Left lung (tissue), 10 donors: ENCODE results near the gene SKA2. TPM values are rescaled to one million over a fixed set of nuclear protein-coding genes. Genes with fewer than 3 reads are reported as not detected.

Source experiments
- ATAC-seq: fragments of 200-7000 bp; cut with Tn5 transposase; one replicate; pipeline ENCODE4 v1.9.1; 2020; ENCODE audit warnings: moderate library complexity
- DNase-seq, 4 donors: peaks; one replicate each; pipeline ENCODE4 v3.0.0-alpha.2; 2013 to 2020
- H3K27ac ChIP-seq, 2 donors: fragments of 200-600 bp; sonication (generic) in 1 of 2; one replicate each; pipeline versions ENCODE4 v1.5.0 to v1.8.0; 2020 to 2021
- H3K27me3 ChIP-seq, 2 donors: fragments of 200-600 bp; sonication (generic) in 1 of 2; one replicate each; pipeline versions ENCODE4 v1.5.0 to v1.8.0; 2020 to 2021
- H3K36me3 ChIP-seq, 2 donors: fragments of 200-600 bp; sonication (generic) in 1 of 2; one replicate each; pipeline versions ENCODE4 v1.5.0 to v1.8.0; 2020 to 2021
- H3K4me1 ChIP-seq, 2 donors: fragments of 200-600 bp; one replicate each; pipeline ENCODE4 v1.8.0; 2021
- H3K4me3 ChIP-seq, 2 donors: fragments of 200-600 bp; sonication (generic) in 1 of 2; one replicate each; pipeline versions ENCODE4 v1.5.0 to v1.8.0; 2020 to 2021; ENCODE audit warnings: mild to moderate bottlenecking in 1 of 2
- H3K9me3 ChIP-seq, 2 donors: fragments of 200-600 bp; sonication (generic) in 1 of 2; one replicate each; pipeline versions ENCODE4 v1.5.0 to v1.8.0; 2020 to 2021
- CTCF ChIP-seq, 2 donors: fragments of 200-600 bp; sonication (generic) in 1 of 2; IDR thresholded peaks; one replicate each; pipeline versions ENCODE4 v1.5.0 to v1.8.0; 2021; ENCODE audit warnings: antibody characterized with exemption in 2 of 2
- intact Hi-C, 2 donors: fragments of 100-400 bp; cut with DNase I; formaldehyde crosslinking; loops; one replicate each; pipeline versions ENCODE4 v1.11.2 to v1.14.2; 2022
- polyA plus RNA-seq, 6 donors: library from polyadenylated mRNA; unstranded; fragments of 120-200 nt; gene quantifications; one replicate each; pipeline ENCODE4 v1.2.1, GENCODE V29; 2013; ENCODE audit not compliant: insufficient read length in 6 of 6
- total RNA-seq, 2 donors: library from RNA; stranded (reverse); fragmentation: NEBNext Ultra II Directional; extraction: Animal tissue kit (Norgen Biotek cat#: 25700); gene quantifications; one replicate each; pipeline ENCODE4 v1.2.1, GENCODE V29; 2021
- donor health status: DM: no; HTN: yes; CAD: no.
- donor health status: DM: no; HTN: no; CAD: no.

The SKA2 gene
- total and polyA plus RNA-seq, 8 donors: 34.4 to 77.5 (median 51.0) TPM

GRCh38 chr17:59106463-59107305 lies 48.3 kb downstream of the SKA2 start, which contains the start of gene TRIM37:
Gene TRIM37, minus strand, starts transcription at chr17:59106880. Its CDS starts 419 bp downstream, at chr17:59106461.
- Histone ChIP-seq H3K27ac (peak within 1 kb of the TSS; percentile 89 to 96), H3K4me3 (peak within 1 kb of the TSS; percentile 79 to 99), H3K27me3 (no peaks in the 10 kb centered on the region), H3K4me1 (peaks cover 8 to 24% of the 10 kb centered on the region in 2 donors), H3K36me3 (peaks cover 0 to 15% of the 10 kb centered on the region in 2 donors), H3K9me3 (no peaks in the 10 kb centered on the region)
- DNase-seq (peak; percentile 98 to 100 (median 100)), ATAC-seq (peak; percentile 97)
- intact Hi-C loops: no loop called here
- no peak for TF ChIP-seq CTCF (IDR thresholded peaks at IDR 0.05)

GRCh38 chr17:59105852-59106462 lies 49.0 kb downstream of the SKA2 start:
- ATAC-seq: peak; percentile 60
- DNase-seq: peak; percentile 27 to 90 (median 52)
- Histone ChIP-seq H3K36me3 (peaks cover 0 to 16% of the 10 kb centered on the region in 2 donors), H3K27ac (peak overlapping the region; percentile 89 to 96), H3K4me1 (peaks cover 8 to 24% of the 10 kb centered on the region in 2 donors), H3K4me3 (peak overlapping the region; percentile 79 to 99), H3K27me3 (no peaks in the 10 kb centered on the region), H3K9me3 (no peaks in the 10 kb centered on the region)
- no peak for TF ChIP-seq CTCF (IDR thresholded peaks at IDR 0.05)
- intact Hi-C loops: no loop called here

GRCh38 chr17:59101178-59101577 lies 53.8 kb downstream of the SKA2 start:
- ATAC-seq (no peak), DNase-seq (no peak)
- peaks cover 0 to 16% of the 10 kb centered on the region in 2 donors for H3K4me1 ChIP-seq
- H3K36me3 ChIP-seq: peaks cover 0 to 34% of the 10 kb centered on the region in 2 donors
- no peaks in the 10 kb centered on the region for H3K9me3 ChIP-seq
- no peaks in the 10 kb centered on the region for H3K27me3 ChIP-seq
- no peak overlapping the region for H3K4me3 ChIP-seq
- intact Hi-C loops: no loop called here
- no peak overlapping the region for H3K27ac ChIP-seq
- no peak for TF ChIP-seq CTCF (IDR thresholded peaks at IDR 0.05)

GRCh38 chr17:59097876-59098275 lies 57.1 kb downstream of the SKA2 start:
- Histone ChIP-seq H3K4me3 (no peak overlapping the region), H3K27me3 (no peaks in the 10 kb centered on the region), H3K36me3 (peaks cover 0 to 33% of the 10 kb centered on the region in 2 donors), H3K9me3 (no peaks in the 10 kb centered on the region), H3K27ac (no peak overlapping the region), H3K4me1 (peaks cover 7 to 10% of the 10 kb centered on the region in 2 donors)
- ATAC-seq (no peak), DNase-seq (no peak)
- intact Hi-C loops: no loop called here
- TF ChIP-seq CTCF (IDR thresholded peaks at IDR 0.05): no peak
